Lung (tissue), 12 donors: ENCODE data around the gene LNX1. TPM values are rescaled to one million over a fixed set of nuclear protein-coding genes. Genes with fewer than 3 reads are reported as not detected.
A peak's percentile ranks its signal among the peaks of the same experiment; 100 is the strongest.

ENCODE experiments used
- ATAC-seq: fragments of 200-7000 bp; cut with Tn5 transposase; one replicate; pipeline ENCODE4 v1.9.1; 2020; ENCODE audit warnings: moderate number of reproducible peaks; ENCODE audit not compliant: insufficient read depth, low FRiP score
- DNase-seq, 3 donors: peaks; one replicate each; pipeline ENCODE4 v3.0.0-alpha.2; 2013 to 2017
- H3K27ac ChIP-seq, 2 donors: one replicate each; pipeline ENCODE4 v1.5.1; 2013; ENCODE audit warnings: mild to moderate bottlenecking in 2 of 2, moderate library complexity in 2 of 2, control low read depth in 1 of 2, inconsistent platforms in 1 of 2, low read depth in 1 of 2, low read length in 1 of 2
- H3K27me3 ChIP-seq, 3 donors: one replicate each; pipeline ENCODE4 v1.5.1; 2013; ENCODE audit warnings: low read length in 2 of 3; ENCODE audit not compliant: control insufficient read depth in 3 of 3, insufficient read depth in 3 of 3
- H3K36me3 ChIP-seq, 4 donors: one replicate each; pipeline ENCODE4 v1.5.1; 2013; ENCODE audit warnings: low read length in 4 of 4, mild to moderate bottlenecking in 1 of 4, moderate library complexity in 1 of 4; ENCODE audit not compliant: control insufficient read depth in 4 of 4, insufficient read depth in 4 of 4
- H3K4me1 ChIP-seq, 5 donors: one replicate each; pipeline ENCODE4 v1.5.1; 2013; ENCODE audit warnings: low read length in 5 of 5, mild to moderate bottlenecking in 2 of 5, moderate library complexity in 1 of 5; ENCODE audit not compliant: control insufficient read depth in 5 of 5, insufficient read depth in 5 of 5
- H3K4me3 ChIP-seq: one replicate; pipeline ENCODE4 v1.5.1; 2013; ENCODE audit warnings: mild to moderate bottlenecking, control low read depth, moderate library complexity
- H3K9ac ChIP-seq, 2 donors: one replicate each; pipeline ENCODE4 v1.5.1; 2013; ENCODE audit warnings: low read length in 2 of 2, control low read depth in 1 of 2; ENCODE audit not compliant: insufficient read depth in 1 of 2
- H3K9me3 ChIP-seq, 4 donors: one replicate each; pipeline ENCODE4 v1.5.1; 2013; ENCODE audit warnings: low read length in 3 of 4, mild to moderate bottlenecking in 1 of 4, moderate library complexity in 1 of 4; ENCODE audit not compliant: control insufficient read depth in 4 of 4, insufficient read depth in 3 of 4
- WGBS, 2 donors: extraction: QIAGEN DNeasy Blood & Tissue Kit; methylation state at CpG; one replicate each; pipeline ENCODE4 v1.1.7; 2013; 5-methylcytosine and 5-hydroxymethylcytosine counted together
- polyA plus RNA-seq, 2 donors: library from polyadenylated mRNA; stranded (reverse); fragments of 200-250 nt; gene quantifications; one replicate each; pipeline ENCODE4 v1.2.1, GENCODE V29; 2013
- total RNA-seq, 2 donors: library from RNA; depleted of rRNA in 1 of 2; stranded (reverse); fragments of >200 nt in 1 of 2; gene quantifications; one replicate each; pipeline ENCODE4 v1.2.1, GENCODE V29; 2014 to 2021
- TF ChIP-seq, protein P1 (sequence below): IDR thresholded peaks from 2 replicates; pipeline ENCODE4 v1.5.1; 2012; ENCODE audit warnings: mild to moderate bottlenecking; ENCODE audit errors: control extremely low read depth, extremely low read depth
- donor health status: control.
- donor health status: control.
- donor health status: Bipolar disorder and iron deficiency.
- donor health status: healthy.
- donor health status: DM: yes; HTN: yes; CAD: no.

The LNX1 gene
- total and polyA plus RNA-seq, 4 donors: 1.4 to 5.2 (median 3.2) TPM

DNA sequence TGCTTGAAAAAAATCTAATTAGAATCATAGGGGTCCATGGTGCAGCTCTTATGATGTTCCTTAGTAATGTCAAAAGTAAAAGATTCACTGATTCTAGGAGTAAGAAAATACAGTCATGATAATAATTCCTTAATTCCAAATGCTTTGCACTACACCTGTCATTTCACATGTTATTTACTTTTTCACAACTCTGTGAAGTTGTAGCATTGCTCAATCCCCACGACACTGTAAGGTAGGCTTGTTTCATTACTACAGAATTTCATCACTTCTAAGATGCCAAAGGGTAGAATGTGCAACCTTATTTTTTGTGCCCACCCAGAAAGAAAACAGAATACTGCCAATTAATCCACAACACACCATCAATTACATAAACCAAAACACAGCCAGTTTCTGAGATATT lies 46.1 kb upstream of the LNX1 start:
- no peak overlapping the region for H3K27ac ChIP-seq
- ATAC-seq: no peak
- 15 to 43% methylated on average over 1 of the region's 1 CpG for WGBS, 2 donors

GRCh38 chr4:53635697-53636483 lies 44.6 kb upstream of the LNX1 start:
- TF ChIP-seq, protein P1, sequence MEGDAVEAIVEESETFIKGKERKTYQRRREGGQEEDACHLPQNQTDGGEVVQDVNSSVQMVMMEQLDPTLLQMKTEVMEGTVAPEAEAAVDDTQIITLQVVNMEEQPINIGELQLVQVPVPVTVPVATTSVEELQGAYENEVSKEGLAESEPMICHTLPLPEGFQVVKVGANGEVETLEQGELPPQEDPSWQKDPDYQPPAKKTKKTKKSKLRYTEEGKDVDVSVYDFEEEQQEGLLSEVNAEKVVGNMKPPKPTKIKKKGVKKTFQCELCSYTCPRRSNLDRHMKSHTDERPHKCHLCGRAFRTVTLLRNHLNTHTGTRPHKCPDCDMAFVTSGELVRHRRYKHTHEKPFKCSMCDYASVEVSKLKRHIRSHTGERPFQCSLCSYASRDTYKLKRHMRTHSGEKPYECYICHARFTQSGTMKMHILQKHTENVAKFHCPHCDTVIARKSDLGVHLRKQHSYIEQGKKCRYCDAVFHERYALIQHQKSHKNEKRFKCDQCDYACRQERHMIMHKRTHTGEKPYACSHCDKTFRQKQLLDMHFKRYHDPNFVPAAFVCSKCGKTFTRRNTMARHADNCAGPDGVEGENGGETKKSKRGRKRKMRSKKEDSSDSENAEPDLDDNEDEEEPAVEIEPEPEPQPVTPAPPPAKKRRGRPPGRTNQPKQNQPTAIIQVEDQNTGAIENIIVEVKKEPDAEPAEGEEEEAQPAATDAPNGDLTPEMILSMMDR: no peak
- WGBS, 2 donors: 49 to 69% methylated on average over 5 of the region's 5 CpGs
- no peak for ATAC-seq
- no peak for DNase-seq
- Histone ChIP-seq H3K36me3 (no peaks in the 10 kb centered on the region), H3K4me1 (peaks cover 0 to 27% (median 8%) of the 10 kb centered on the region in 5 donors), H3K27ac (no peak overlapping the region), H3K9me3 (no peaks in the 10 kb centered on the region), H3K9ac (no peak overlapping the region), H3K27me3 (peaks cover 0 to 11% (median 0%) of the 10 kb centered on the region in 3 donors), H3K4me3 (no peak overlapping the region)

More for the DNA sequence above, 46.1 kb upstream of the LNX1 start:
- Histone ChIP-seq H3K9ac (no peak overlapping the region), H3K4me1 (peaks cover 4 to 35% (median 10%) of the 10 kb centered on the region in 5 donors), H3K36me3 (no peaks in the 10 kb centered on the region), H3K27me3 (peaks cover 0 to 7% (median 0%) of the 10 kb centered on the region in 3 donors), H3K4me3 (no peak overlapping the region), H3K9me3 (no peaks in the 10 kb centered on the region)
- no peak for DNase-seq
- TF ChIP-seq, protein P1: no peak

- WGBS, 2 donors: 21 to 35% methylated on average over 4 of the region's 4 CpGs
- Histone ChIP-seq H3K9me3 (no peaks in the 10 kb centered on the region), H3K4me3 (no peak overlapping the region), H3K27ac (no peak overlapping the region), H3K36me3 (no peaks in the 10 kb centered on the region), H3K27me3 (peaks cover 0 to 24% (median 0%) of the 10 kb centered on the region in 3 donors), H3K4me1 (peaks cover 0 to 18% (median 4%) of the 10 kb centered on the region in 5 donors), H3K9ac (no peak overlapping the region)
- ATAC-seq (peak; percentile 45), DNase-seq (peak; percentile 58 to 84 (median 75))
- TF ChIP-seq, protein P1: no peak
Measured at GRCh38 chr4:53633608-53634007, 42.3 kb upstream of the LNX1 start.
